ENCODE data around the gene ARVCF. TPM values are rescaled to one million over a fixed set of nuclear protein-coding genes. Genes with fewer than 3 reads are reported as not detected.

The ARVCF gene
- total RNA-seq, 1 donor from 2014 or later: 119 TPM

DNA sequence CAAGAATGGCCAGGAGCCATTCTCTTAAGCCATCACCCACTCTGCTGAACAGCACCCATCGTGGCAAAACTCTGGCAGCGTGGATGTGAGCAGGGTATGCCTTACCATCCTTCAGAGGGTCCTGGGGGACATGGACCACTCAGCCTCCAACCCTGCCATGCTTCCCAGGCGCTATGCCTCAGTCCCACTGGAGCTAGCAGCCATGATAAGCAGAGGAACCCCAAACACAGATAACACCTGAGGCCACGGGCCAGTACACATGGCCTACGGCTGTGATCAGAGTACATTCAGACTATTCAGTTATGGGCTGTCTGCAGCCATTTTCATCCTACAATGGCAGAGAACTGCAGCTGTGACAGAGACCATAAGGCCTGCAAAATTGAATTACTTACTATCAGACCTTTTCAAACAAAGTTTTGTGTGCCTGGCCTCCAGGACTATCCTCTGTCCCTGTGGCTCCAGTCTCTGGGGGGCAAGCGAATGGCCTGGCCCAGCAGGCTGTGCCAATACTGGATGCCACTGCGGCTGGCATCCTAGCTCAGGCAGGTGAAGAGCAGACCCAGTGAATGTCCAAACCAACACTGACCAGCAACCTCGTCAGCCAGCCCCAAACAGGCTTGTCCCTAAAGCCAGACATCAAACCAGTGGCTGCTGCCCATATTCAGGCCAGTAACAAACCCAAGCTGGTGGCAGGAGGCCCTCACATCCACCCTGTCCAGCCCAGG lies 6.9 kb downstream of the ARVCF start:
- Mint-ChIP-seq H3K4me3 (ENCODE audit: unreplicated experiment) (no peak overlapping the region), H3K9me3 (ENCODE audit: unreplicated experiment) (peaks cover 8% of the 10 kb centered on the region), H3K4me1 (ENCODE audit: low read depth, unreplicated experiment) (peaks cover 11% of the 10 kb centered on the region), H3K27me3 (ENCODE audit: unreplicated experiment) (no peaks in the 10 kb centered on the region), H3K36me3 (ENCODE audit: unreplicated experiment) (peaks cover 9% of the 10 kb centered on the region), H3K27ac (ENCODE audit: unreplicated experiment) (no peak overlapping the region)
- peak; percentile 5 for DNase-seq
- TF ChIP-seq, protein P1, sequence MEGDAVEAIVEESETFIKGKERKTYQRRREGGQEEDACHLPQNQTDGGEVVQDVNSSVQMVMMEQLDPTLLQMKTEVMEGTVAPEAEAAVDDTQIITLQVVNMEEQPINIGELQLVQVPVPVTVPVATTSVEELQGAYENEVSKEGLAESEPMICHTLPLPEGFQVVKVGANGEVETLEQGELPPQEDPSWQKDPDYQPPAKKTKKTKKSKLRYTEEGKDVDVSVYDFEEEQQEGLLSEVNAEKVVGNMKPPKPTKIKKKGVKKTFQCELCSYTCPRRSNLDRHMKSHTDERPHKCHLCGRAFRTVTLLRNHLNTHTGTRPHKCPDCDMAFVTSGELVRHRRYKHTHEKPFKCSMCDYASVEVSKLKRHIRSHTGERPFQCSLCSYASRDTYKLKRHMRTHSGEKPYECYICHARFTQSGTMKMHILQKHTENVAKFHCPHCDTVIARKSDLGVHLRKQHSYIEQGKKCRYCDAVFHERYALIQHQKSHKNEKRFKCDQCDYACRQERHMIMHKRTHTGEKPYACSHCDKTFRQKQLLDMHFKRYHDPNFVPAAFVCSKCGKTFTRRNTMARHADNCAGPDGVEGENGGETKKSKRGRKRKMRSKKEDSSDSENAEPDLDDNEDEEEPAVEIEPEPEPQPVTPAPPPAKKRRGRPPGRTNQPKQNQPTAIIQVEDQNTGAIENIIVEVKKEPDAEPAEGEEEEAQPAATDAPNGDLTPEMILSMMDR (IDR thresholded peaks at IDR 0.05; ENCODE audit: partially characterized antibody, unreplicated experiment): no peak

DNA sequence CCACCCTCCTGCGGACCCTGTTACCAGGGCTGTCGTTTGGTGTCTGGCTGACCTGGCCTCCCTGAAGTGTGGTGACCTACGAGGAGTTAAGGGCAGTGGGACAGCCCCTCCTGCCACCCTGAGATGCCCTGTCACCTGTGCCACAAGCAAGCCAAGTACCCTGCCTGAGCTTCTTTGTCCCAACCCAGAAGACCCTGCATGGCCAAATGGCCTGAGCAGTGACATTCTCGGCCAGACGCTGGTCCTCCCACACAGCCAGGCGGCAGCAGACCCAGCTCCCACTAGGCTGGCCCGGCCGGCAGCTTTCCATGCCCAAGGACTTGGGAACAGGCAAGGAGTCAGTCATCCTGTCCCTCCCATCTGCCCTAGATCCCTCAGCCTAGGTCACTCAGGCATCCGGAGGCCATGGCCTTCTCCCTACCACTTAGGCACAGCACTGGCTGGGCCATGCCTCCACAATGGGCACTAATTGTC lies 7.6 kb downstream of the ARVCF start:
- Mint-ChIP-seq H3K36me3 (ENCODE audit: unreplicated experiment) (peaks cover 15% of the 10 kb centered on the region), H3K4me1 (ENCODE audit: low read depth, unreplicated experiment) (peaks cover 9% of the 10 kb centered on the region), H3K4me3 (ENCODE audit: unreplicated experiment) (no peak overlapping the region), H3K9me3 (ENCODE audit: unreplicated experiment) (peaks cover 2% of the 10 kb centered on the region), H3K27ac (ENCODE audit: unreplicated experiment) (no peak overlapping the region), H3K27me3 (ENCODE audit: unreplicated experiment) (no peaks in the 10 kb centered on the region)
- DNase-seq: peak; percentile 13
- TF ChIP-seq, protein P1 (IDR thresholded peaks at IDR 0.05; ENCODE audit: partially characterized antibody, unreplicated experiment): no peak

DNA sequence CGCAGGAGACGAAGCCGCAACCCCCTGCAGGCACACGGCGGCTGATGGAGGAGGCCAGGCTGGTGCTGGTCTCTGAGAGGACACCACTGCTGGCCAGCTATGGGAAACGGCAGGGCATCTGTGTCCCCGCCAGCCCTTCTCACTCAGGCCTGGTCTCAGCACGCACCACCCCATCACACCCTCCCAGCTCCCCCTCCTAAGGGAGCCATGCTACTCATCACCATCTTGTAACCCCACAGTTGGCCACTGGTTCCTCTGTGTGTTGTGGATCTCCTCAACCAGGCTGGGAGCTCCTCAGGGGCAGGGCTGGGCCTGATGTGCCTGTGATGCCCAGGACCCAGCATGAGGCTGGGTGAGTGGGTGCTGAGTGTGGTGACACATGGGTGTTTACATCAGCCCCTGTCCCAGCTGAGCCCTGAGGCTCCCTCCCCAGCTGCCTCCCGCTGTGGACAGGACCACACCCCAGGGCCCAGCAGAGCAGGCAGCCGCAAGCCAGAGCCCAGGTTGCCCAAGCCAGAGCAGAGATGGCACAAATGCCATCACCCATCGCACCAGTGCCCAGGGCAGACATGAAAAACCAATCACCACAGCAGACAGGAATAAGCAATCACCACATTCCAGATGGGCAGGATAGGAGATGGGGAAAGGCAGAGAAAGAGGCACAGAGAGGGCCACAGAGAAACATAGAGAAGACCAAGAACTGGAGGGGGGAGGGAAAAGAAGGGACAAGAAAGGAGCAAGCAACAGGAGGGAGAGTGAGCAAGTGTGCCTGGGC lies 8.2 kb downstream of the ARVCF start:
- no peaks in the 10 kb centered on the region for H3K27me3 Mint-ChIP-seq (ENCODE audit: unreplicated experiment)
- H3K36me3 Mint-ChIP-seq (ENCODE audit: unreplicated experiment): peaks cover 22% of the 10 kb centered on the region
- H3K27ac Mint-ChIP-seq (ENCODE audit: unreplicated experiment): no peak overlapping the region
- no peak overlapping the region for H3K4me3 Mint-ChIP-seq (ENCODE audit: unreplicated experiment)
- H3K4me1 Mint-ChIP-seq (ENCODE audit: low read depth, unreplicated experiment): peaks cover 9% of the 10 kb centered on the region
- DNase-seq: peak; percentile 13
- TF ChIP-seq, protein P1 (IDR thresholded peaks at IDR 0.05; ENCODE audit: partially characterized antibody, unreplicated experiment): no peak
- H3K9me3 Mint-ChIP-seq (ENCODE audit: unreplicated experiment): peaks cover 2% of the 10 kb centered on the region

DNA sequence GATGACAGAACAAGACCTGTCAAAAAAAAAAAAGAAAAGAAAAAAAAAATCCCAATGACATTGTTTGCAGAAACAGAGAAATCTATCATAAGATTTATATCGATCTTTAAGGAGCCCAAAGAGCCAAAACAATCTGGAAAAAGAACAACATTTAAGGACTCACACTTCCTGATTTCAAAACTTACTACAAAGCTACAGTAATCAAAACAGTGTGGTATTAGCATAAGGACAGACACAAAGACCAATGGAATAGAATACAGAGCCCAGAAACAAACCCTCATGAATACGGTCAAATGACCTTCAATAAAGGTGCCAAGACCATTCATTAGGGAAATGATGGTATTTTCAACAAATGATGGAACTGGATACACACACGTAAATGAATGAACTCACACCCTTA lies 12.2 kb downstream of the ARVCF start:
- Mint-ChIP-seq H3K36me3 (ENCODE audit: unreplicated experiment) (peaks cover 29% of the 10 kb centered on the region), H3K27me3 (ENCODE audit: unreplicated experiment) (no peaks in the 10 kb centered on the region), H3K27ac (ENCODE audit: unreplicated experiment) (no peak overlapping the region), H3K4me3 (ENCODE audit: unreplicated experiment) (no peak overlapping the region), H3K4me1 (ENCODE audit: low read depth, unreplicated experiment) (peaks cover 25% of the 10 kb centered on the region), H3K9me3 (ENCODE audit: unreplicated experiment) (peaks cover 2% of the 10 kb centered on the region)
- no peak for DNase-seq
- TF ChIP-seq, protein P1 (IDR thresholded peaks at IDR 0.05; ENCODE audit: partially characterized antibody, unreplicated experiment): no peak

DNA sequence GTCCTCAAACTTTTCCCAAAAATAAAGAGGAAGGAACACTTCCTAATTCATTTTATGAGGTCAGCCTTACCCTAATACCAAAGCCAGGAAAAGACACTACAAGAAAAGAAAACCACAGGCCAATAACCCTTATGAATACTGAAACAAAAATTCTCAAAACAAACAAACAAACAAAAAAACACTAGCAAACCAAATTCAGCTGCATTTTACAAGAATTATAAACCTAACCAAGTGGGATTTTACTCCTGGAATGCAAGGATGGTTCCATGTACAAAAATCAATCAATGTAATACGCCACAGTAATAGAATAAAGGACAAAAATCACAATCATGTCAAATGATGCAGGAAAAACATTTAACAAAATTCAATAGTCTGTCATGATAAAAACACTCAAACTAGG lies 13.3 kb downstream of the ARVCF start:
- H3K9me3 Mint-ChIP-seq (ENCODE audit: unreplicated experiment): peaks cover 2% of the 10 kb centered on the region
- peak overlapping the region; percentile 38 for H3K4me3 Mint-ChIP-seq (ENCODE audit: unreplicated experiment)
- DNase-seq: no peak
- TF ChIP-seq, protein P1 (IDR thresholded peaks at IDR 0.05; ENCODE audit: partially characterized antibody, unreplicated experiment): no peak
- H3K36me3 Mint-ChIP-seq (ENCODE audit: unreplicated experiment): peaks cover 29% of the 10 kb centered on the region
- peaks cover 30% of the 10 kb centered on the region for H3K4me1 Mint-ChIP-seq (ENCODE audit: low read depth, unreplicated experiment)
- H3K27ac Mint-ChIP-seq (ENCODE audit: unreplicated experiment): peak overlapping the region; percentile 20
- H3K27me3 Mint-ChIP-seq (ENCODE audit: unreplicated experiment): no peaks in the 10 kb centered on the region
